ENCODE data around the gene IFT20.

IFT20 gene

GRCh38 chr17:28344011-28344410 lies 8.7 kb upstream of the IFT20 start:
- H2BK12ac ChIP-seq (ENCODE audit: low read length): no peak overlapping the region
- DNase-seq: peak in 1 of 2 donors; percentile 12
- no peak overlapping the region for H2BK5ac ChIP-seq (ENCODE audit: low read depth, low read length, poor library complexity)
- H3K14ac ChIP-seq (ENCODE audit: low read length): no peak overlapping the region
- no peak overlapping the region for H4K12ac ChIP-seq (ENCODE audit: low read depth, low read length)
- no peak overlapping the region for H2BK120ac ChIP-seq (ENCODE audit: insufficient read depth, low read length, poor library complexity)
- no peak overlapping the region for H3K4ac ChIP-seq (ENCODE audit: low read depth, low read length)
- no peak overlapping the region for H3K4me2 ChIP-seq (ENCODE audit: low read length)
- no peak overlapping the region for H3K9ac ChIP-seq (ENCODE audit: low read length)
- H3K18ac ChIP-seq (ENCODE audit: low read length): no peak overlapping the region
- no peak overlapping the region for H3K4me3 ChIP-seq (ENCODE audit: low read depth, low read length)
- H3K23ac ChIP-seq (ENCODE audit: low read length): no peak overlapping the region
- H3K4me1 ChIP-seq (ENCODE audit: control insufficient read depth in 1 of 2, insufficient read depth in 2 of 2, low read length in 2 of 2): peaks cover 2 to 8% of the 10 kb centered on the region in 2 experiments
- no peaks in the 10 kb centered on the region for H3K27me3 ChIP-seq (ENCODE audit: insufficient read depth, low read length)
- no peaks in the 10 kb centered on the region for H3K79me2 ChIP-seq (ENCODE audit: control insufficient read depth, insufficient read depth, low read length, poor library complexity)
- no peak overlapping the region for H4K91ac ChIP-seq (ENCODE audit: low read depth, low read length)
- H2AK5ac ChIP-seq (ENCODE audit: low read length): no peak overlapping the region
- H3K27ac ChIP-seq (ENCODE audit: low read depth, low read length): no peak overlapping the region
- no CpG with 5 or more reads among the region's 9 CpGs for WGBS (ENCODE audit: extremely low coverage, insufficient coverage, insufficient read length)
- peaks cover 75 to 92% of the 10 kb centered on the region in 2 experiments for H3K36me3 ChIP-seq (ENCODE audit: control insufficient read depth in 1 of 2, insufficient read depth in 2 of 2, low read length in 2 of 2)
- H3K79me1 ChIP-seq (ENCODE audit: low read length): no peaks in the 10 kb centered on the region
- no peak overlapping the region for H4K8ac ChIP-seq (ENCODE audit: low read depth, low read length)
- no peak overlapping the region for H2AFZ ChIP-seq (ENCODE audit: insufficient read depth, low read length, poor library complexity)
- peaks cover 2% of the 10 kb centered on the region for H3K9me3 ChIP-seq (ENCODE audit: insufficient read depth, low read depth, low read length)

- peaks cover 2% of the 10 kb centered on the region for H3K9me3 ChIP-seq (ENCODE audit: insufficient read depth, low read depth, low read length)
- DNase-seq: peak; percentile 54 to 57
- H3K14ac ChIP-seq (ENCODE audit: low read length): no peak overlapping the region
- no peak overlapping the region for H4K12ac ChIP-seq (ENCODE audit: low read depth, low read length)
- H3K4me1 ChIP-seq (ENCODE audit: control insufficient read depth in 1 of 2, insufficient read depth in 2 of 2, low read length in 2 of 2): peaks cover 2 to 10% of the 10 kb centered on the region in 2 experiments
- H4K8ac ChIP-seq (ENCODE audit: low read depth, low read length): no peak overlapping the region
- H4K91ac ChIP-seq (ENCODE audit: low read depth, low read length): no peak overlapping the region
- H2BK120ac ChIP-seq (ENCODE audit: insufficient read depth, low read length, poor library complexity): no peak overlapping the region
- H3K27me3 ChIP-seq (ENCODE audit: insufficient read depth, low read length): no peaks in the 10 kb centered on the region
- H3K9ac ChIP-seq (ENCODE audit: low read length): peak overlapping the region; percentile 21
- H3K4ac ChIP-seq (ENCODE audit: low read depth, low read length): no peak overlapping the region
- H3K79me1 ChIP-seq (ENCODE audit: low read length): no peaks in the 10 kb centered on the region
- H3K27ac ChIP-seq (ENCODE audit: low read depth, low read length): no peak overlapping the region
- H3K36me3 ChIP-seq (ENCODE audit: control insufficient read depth in 1 of 2, insufficient read depth in 2 of 2, low read length in 2 of 2): peaks cover 73 to 89% of the 10 kb centered on the region in 2 experiments
- no peak overlapping the region for H3K4me2 ChIP-seq (ENCODE audit: low read length)
- H3K18ac ChIP-seq (ENCODE audit: low read length): no peak overlapping the region
- no peak overlapping the region for H2BK5ac ChIP-seq (ENCODE audit: low read depth, low read length, poor library complexity)
- H2AFZ ChIP-seq (ENCODE audit: insufficient read depth, low read length, poor library complexity): no peak overlapping the region
- no peak overlapping the region for H2BK12ac ChIP-seq (ENCODE audit: low read length)
- H3K23ac ChIP-seq (ENCODE audit: low read length): no peak overlapping the region
- H3K79me2 ChIP-seq (ENCODE audit: control insufficient read depth, insufficient read depth, low read length, poor library complexity): no peaks in the 10 kb centered on the region
- H3K4me3 ChIP-seq (ENCODE audit: low read depth, low read length): no peak overlapping the region
- H2AK5ac ChIP-seq (ENCODE audit: low read length): no peak overlapping the region
- WGBS (ENCODE audit: extremely low coverage, insufficient coverage, insufficient read length): no CpG with 5 or more reads among the region's 10 CpGs
Measured at GRCh38 chr17:28343491-28343932, 8.2 kb upstream of the IFT20 start.

GRCh38 chr17:28342313-28342712 lies 7.0 kb upstream of the IFT20 start:
- Histone ChIP-seq H3K4me1 (ENCODE audit: control insufficient read depth in 1 of 2, insufficient read depth in 2 of 2, low read length in 2 of 2) (peaks cover 9 to 16% of the 10 kb centered on the region in 2 experiments), H3K27ac (ENCODE audit: low read depth, low read length) (no peak overlapping the region)

GRCh38 chr17:28341516-28341915 lies 6.2 kb upstream of the IFT20 start:
- DNase-seq: no peak
- Histone ChIP-seq H3K9ac (ENCODE audit: low read length) (no peak overlapping the region), H3K4me1 (ENCODE audit: control insufficient read depth in 1 of 2, insufficient read depth in 2 of 2, low read length in 2 of 2) (peaks cover 15 to 23% of the 10 kb centered on the region in 2 experiments), H3K4me2 (ENCODE audit: low read length) (no peak overlapping the region), H2BK120ac (ENCODE audit: insufficient read depth, low read length, poor library complexity) (no peak overlapping the region), H3K4ac (ENCODE audit: low read depth, low read length) (no peak overlapping the region), H3K18ac (ENCODE audit: low read length) (no peak overlapping the region), H3K27ac (ENCODE audit: low read depth, low read length) (no peak overlapping the region), H3K79me2 (ENCODE audit: control insufficient read depth, insufficient read depth, low read length, poor library complexity) (peaks cover 8% of the 10 kb centered on the region), H2AK5ac (ENCODE audit: low read length) (no peak overlapping the region), H3K14ac (ENCODE audit: low read length) (no peak overlapping the region), H2BK5ac (ENCODE audit: low read depth, low read length, poor library complexity) (no peak overlapping the region), H3K9me3 (ENCODE audit: insufficient read depth, low read depth, low read length) (peaks cover 2% of the 10 kb centered on the region), H3K27me3 (ENCODE audit: insufficient read depth, low read length) (no peaks in the 10 kb centered on the region), H2BK12ac (ENCODE audit: low read length) (no peak overlapping the region), H2AFZ (ENCODE audit: insufficient read depth, low read length, poor library complexity) (no peak overlapping the region), H4K12ac (ENCODE audit: low read depth, low read length) (no peak overlapping the region), H4K91ac (ENCODE audit: low read depth, low read length) (no peak overlapping the region), H3K36me3 (ENCODE audit: control insufficient read depth in 1 of 2, insufficient read depth in 2 of 2, low read length in 2 of 2) (peaks cover 61 to 72% of the 10 kb centered on the region in 2 experiments), H3K79me1 (ENCODE audit: low read length) (no peaks in the 10 kb centered on the region), H4K8ac (ENCODE audit: low read depth, low read length) (no peak overlapping the region), H3K23ac (ENCODE audit: low read length) (no peak overlapping the region), H3K4me3 (ENCODE audit: low read depth, low read length) (no peak overlapping the region)
- WGBS (ENCODE audit: extremely low coverage, insufficient coverage, insufficient read length): no CpG with 5 or more reads among the region's 11 CpGs

More at GRCh38 chr17:28342313-28342712, 7.0 kb upstream of the IFT20 start:
- Histone ChIP-seq H3K36me3 (ENCODE audit: control insufficient read depth in 1 of 2, insufficient read depth in 2 of 2, low read length in 2 of 2) (peaks cover 63 to 78% of the 10 kb centered on the region in 2 experiments), H3K79me2 (ENCODE audit: control insufficient read depth, insufficient read depth, low read length, poor library complexity) (peaks cover 2% of the 10 kb centered on the region), H2AK5ac (ENCODE audit: low read length) (no peak overlapping the region), H3K18ac (ENCODE audit: low read length) (no peak overlapping the region), H4K8ac (ENCODE audit: low read depth, low read length) (no peak overlapping the region), H3K4me3 (ENCODE audit: low read depth, low read length) (no peak overlapping the region), H3K27me3 (ENCODE audit: insufficient read depth, low read length) (no peaks in the 10 kb centered on the region), H2BK12ac (ENCODE audit: low read length) (no peak overlapping the region), H2BK120ac (ENCODE audit: insufficient read depth, low read length, poor library complexity) (no peak overlapping the region), H2BK5ac (ENCODE audit: low read depth, low read length, poor library complexity) (no peak overlapping the region), H3K23ac (ENCODE audit: low read length) (no peak overlapping the region), H3K4ac (ENCODE audit: low read depth, low read length) (no peak overlapping the region), H3K4me2 (ENCODE audit: low read length) (no peak overlapping the region), H2AFZ (ENCODE audit: insufficient read depth, low read length, poor library complexity) (no peak overlapping the region), H3K9ac (ENCODE audit: low read length) (no peak overlapping the region), H3K9me3 (ENCODE audit: insufficient read depth, low read depth, low read length) (peaks cover 2% of the 10 kb centered on the region), H4K12ac (ENCODE audit: low read depth, low read length) (no peak overlapping the region), H3K14ac (ENCODE audit: low read length) (no peak overlapping the region), H4K91ac (ENCODE audit: low read depth, low read length) (no peak overlapping the region), H3K79me1 (ENCODE audit: low read length) (no peaks in the 10 kb centered on the region)
- WGBS (ENCODE audit: extremely low coverage, insufficient coverage, insufficient read length): no CpG with 5 or more reads among the region's 14 CpGs
- DNase-seq: no peak
